Measurements from ENCODE around the gene MAP7D1. TPM values are rescaled to one million over a fixed set of nuclear protein-coding genes. Genes with fewer than 3 reads are reported as not detected.

The MAP7D1 gene
- total RNA-seq, 1 experiment from 2014 or later = 212 TPM

DNA sequence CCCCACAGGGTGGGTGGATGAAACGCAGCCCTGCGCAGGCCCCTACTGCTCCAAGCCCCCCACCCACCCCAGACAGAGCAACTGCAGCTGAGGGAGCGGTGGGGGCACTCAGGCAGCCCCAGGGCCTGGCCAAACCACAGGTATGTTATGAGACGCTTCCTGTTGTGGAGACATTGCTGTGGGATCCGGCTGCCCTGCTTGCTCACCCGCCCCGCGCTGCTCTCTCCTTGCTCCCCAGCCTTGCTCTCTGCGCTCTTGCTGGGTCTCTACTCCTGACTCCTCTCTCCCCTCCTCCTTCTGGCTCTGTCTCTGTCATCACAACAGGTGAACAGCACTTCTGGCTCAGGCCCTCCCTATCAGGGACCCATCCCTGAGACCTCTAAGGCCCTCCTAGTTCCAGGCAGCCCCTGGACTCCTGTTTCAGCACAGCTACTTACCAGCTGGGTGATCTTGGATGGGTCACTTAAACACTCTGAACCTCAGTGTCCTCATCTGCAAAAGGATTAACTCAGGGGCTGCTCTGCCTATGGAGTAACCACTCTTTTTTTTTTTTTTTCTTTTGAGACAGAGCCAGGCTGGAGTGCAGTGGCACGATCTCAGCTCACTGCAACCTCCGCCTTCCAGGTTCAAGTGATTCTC lies 46.8 kb upstream of the MAP7D1 start:
- DNase-seq (ENCODE audit: low read depth, low spot score) (no peak), ATAC-seq (peak; percentile 81)
- Histone ChIP-seq H3K27ac (ENCODE audit: low read length) (no peak overlapping the region), H3K4me1 (ENCODE audit: control insufficient read depth, insufficient read depth, low read length) (peaks cover 12% of the 10 kb centered on the region; the same call in 1 of the 2 replicates), H3K27me3 (ENCODE audit: control insufficient read depth, insufficient read depth, low read length) (no peaks in the 10 kb centered on the region), H3K4me3 (ENCODE audit: low read depth in 2 of 2, low read length in 2 of 2) (no peak overlapping the region), H3K9me3 (ENCODE audit: control insufficient read depth, insufficient read depth, low read depth, low read length) (no peaks in the 10 kb centered on the region), H3K36me3 (ENCODE audit: control insufficient read depth, insufficient read depth, low read length) (no peaks in the 10 kb centered on the region)
- ChIA-PET POLR2A (interaction anchor here (0.6 kb wide), 1 partner anchor 112 kb away, joined by 9 read pairs; no protein-coding TSS in a partner anchor), CTCF (interaction anchor here (0.8 kb wide), 2 partner anchors 26 to 79 kb away, joined by 4 to 5 read pairs; no protein-coding TSS in a partner anchor)
- TF ChIP-seq TCF7L2 (IDR thresholded peaks at IDR 0.05; ENCODE audit: low read depth, low read length) (no peak), SIN3A (IDR thresholded peaks at IDR 0.05; ENCODE audit: borderline replicate concordance, insufficient read depth, low read depth, low read length) (no peak), POLR2AphosphoS5 (IDR thresholded peaks at IDR 0.05; ENCODE audit: low read depth, low read length) (no peak)
- TF ChIP-seq, protein P1, sequence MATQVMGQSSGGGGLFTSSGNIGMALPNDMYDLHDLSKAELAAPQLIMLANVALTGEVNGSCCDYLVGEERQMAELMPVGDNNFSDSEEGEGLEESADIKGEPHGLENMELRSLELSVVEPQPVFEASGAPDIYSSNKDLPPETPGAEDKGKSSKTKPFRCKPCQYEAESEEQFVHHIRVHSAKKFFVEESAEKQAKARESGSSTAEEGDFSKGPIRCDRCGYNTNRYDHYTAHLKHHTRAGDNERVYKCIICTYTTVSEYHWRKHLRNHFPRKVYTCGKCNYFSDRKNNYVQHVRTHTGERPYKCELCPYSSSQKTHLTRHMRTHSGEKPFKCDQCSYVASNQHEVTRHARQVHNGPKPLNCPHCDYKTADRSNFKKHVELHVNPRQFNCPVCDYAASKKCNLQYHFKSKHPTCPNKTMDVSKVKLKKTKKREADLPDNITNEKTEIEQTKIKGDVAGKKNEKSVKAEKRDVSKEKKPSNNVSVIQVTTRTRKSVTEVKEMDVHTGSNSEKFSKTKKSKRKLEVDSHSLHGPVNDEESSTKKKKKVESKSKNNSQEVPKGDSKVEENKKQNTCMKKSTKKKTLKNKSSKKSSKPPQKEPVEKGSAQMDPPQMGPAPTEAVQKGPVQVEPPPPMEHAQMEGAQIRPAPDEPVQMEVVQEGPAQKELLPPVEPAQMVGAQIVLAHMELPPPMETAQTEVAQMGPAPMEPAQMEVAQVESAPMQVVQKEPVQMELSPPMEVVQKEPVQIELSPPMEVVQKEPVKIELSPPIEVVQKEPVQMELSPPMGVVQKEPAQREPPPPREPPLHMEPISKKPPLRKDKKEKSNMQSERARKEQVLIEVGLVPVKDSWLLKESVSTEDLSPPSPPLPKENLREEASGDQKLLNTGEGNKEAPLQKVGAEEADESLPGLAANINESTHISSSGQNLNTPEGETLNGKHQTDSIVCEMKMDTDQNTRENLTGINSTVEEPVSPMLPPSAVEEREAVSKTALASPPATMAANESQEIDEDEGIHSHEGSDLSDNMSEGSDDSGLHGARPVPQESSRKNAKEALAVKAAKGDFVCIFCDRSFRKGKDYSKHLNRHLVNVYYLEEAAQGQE (IDR thresholded peaks at IDR 0.05; ENCODE audit: insufficient read depth in 1 of 2, low read depth in 2 of 2, low read length in 1 of 2) = no peak
- TF ChIP-seq, protein P2, sequence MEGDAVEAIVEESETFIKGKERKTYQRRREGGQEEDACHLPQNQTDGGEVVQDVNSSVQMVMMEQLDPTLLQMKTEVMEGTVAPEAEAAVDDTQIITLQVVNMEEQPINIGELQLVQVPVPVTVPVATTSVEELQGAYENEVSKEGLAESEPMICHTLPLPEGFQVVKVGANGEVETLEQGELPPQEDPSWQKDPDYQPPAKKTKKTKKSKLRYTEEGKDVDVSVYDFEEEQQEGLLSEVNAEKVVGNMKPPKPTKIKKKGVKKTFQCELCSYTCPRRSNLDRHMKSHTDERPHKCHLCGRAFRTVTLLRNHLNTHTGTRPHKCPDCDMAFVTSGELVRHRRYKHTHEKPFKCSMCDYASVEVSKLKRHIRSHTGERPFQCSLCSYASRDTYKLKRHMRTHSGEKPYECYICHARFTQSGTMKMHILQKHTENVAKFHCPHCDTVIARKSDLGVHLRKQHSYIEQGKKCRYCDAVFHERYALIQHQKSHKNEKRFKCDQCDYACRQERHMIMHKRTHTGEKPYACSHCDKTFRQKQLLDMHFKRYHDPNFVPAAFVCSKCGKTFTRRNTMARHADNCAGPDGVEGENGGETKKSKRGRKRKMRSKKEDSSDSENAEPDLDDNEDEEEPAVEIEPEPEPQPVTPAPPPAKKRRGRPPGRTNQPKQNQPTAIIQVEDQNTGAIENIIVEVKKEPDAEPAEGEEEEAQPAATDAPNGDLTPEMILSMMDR (IDR thresholded peaks at IDR 0.05) = no peak
- in situ Hi-C loops (cut with HindIII; ENCODE audit: low pct_unique_long_range_greater_than_20kb, low sequenced_read_pairs) (no loop called here), intact Hi-C loops (cut with micrococcal nuclease; ENCODE audit: unreplicated experiment) (no loop called here)
- no TSS peak for BruUV-seq (replicated peaks)

DNA sequence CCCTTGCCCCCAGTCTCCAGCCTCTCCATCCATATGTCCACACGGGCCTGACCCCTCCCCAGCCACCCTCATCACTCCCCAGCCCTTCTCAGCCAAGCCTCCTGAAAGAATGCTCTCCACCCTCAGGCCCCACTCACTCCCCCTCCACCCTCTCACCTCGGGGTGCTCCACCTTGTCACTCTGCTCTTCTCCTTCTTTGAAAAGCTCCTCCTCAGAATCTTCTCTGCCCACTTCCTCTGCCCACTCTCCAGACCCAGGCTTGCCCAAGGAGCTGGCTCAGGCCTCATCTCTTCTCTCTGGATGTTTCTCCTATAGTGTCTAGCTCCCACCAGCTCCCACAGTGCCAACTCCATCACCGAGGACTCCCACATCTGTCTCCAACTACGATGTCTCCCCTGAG lies 44.8 kb upstream of the MAP7D1 start:
- intact Hi-C loops (cut with micrococcal nuclease; ENCODE audit: unreplicated experiment) (no loop called here), in situ Hi-C loops (cut with HindIII; ENCODE audit: low pct_unique_long_range_greater_than_20kb, low sequenced_read_pairs) (no loop called here)
- Histone ChIP-seq H3K4me1 (ENCODE audit: control insufficient read depth, insufficient read depth, low read length) (peaks cover 12% of the 10 kb centered on the region; the same call in 1 of the 2 replicates), H3K27ac (ENCODE audit: low read length) (no peak overlapping the region), H3K9me3 (ENCODE audit: control insufficient read depth, insufficient read depth, low read depth, low read length) (no peaks in the 10 kb centered on the region), H3K36me3 (ENCODE audit: control insufficient read depth, insufficient read depth, low read length) (no peaks in the 10 kb centered on the region), H3K27me3 (ENCODE audit: control insufficient read depth, insufficient read depth, low read length) (no peaks in the 10 kb centered on the region), H3K4me3 (ENCODE audit: low read depth in 2 of 2, low read length in 2 of 2) (no peak overlapping the region)
- no peak for ATAC-seq
- no TSS peak for BruUV-seq (replicated peaks)
- ChIA-PET CTCF (no interaction called here), POLR2A (no interaction called here)
- DNase-seq (ENCODE audit: low read depth, low spot score) = no peak
- TF ChIP-seq, protein P2 (IDR thresholded peaks at IDR 0.05) = no peak
- TF ChIP-seq, protein P1 (IDR thresholded peaks at IDR 0.05; ENCODE audit: insufficient read depth in 1 of 2, low read depth in 2 of 2, low read length in 1 of 2) = no peak
- TF ChIP-seq TCF7L2 (IDR thresholded peaks at IDR 0.05; ENCODE audit: low read depth, low read length) = no peak
- no peak for TF ChIP-seq SIN3A (IDR thresholded peaks at IDR 0.05; ENCODE audit: borderline replicate concordance, insufficient read depth, low read depth, low read length)
- TF ChIP-seq POLR2AphosphoS5 (IDR thresholded peaks at IDR 0.05; ENCODE audit: low read depth, low read length) = no peak
